DMS79 (cell line): ENCODE measurements around the gene CNNM2.
"Not testable (repeated sequence)": the region's sequence is repeated elsewhere in the genome, so short reads cannot be mapped to it uniquely, and the experiment has no call there.

Experiments used
- DNase-seq: peaks from one replicate; lab custom pipeline; 2025; lab: John Stamatoyannopoulos, UW

Gene CNNM2

DNA sequence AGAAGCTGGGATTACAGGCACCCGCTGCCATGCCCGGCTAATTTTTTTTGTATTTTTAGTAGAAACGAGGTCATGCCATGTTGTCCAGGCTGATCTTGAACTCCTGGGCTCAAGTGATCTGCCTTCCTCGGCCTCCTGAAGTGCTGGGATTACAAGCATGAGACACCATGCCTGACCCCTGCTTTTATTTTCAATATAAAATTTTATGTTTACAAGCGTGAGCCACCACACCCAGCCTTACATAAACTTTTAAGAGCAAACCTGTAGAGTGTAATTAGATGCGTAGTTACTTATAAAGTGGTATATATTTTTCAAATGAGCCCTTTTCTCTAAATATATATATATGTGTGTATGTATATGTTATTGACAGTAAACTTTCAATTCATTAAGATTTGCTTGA, 8.7 kb downstream of the CNNM2 start:
- no peak for DNase-seq

GRCh38 chr10:102927311-102928010, 9.4 kb downstream of the CNNM2 start:
- DNase-seq: no peak

- not testable (repeated sequence) for DNase-seq
These were observed 10.3 kb downstream of the CNNM2 start for GRCh38 chr10:102928442-102928841.

DNA sequence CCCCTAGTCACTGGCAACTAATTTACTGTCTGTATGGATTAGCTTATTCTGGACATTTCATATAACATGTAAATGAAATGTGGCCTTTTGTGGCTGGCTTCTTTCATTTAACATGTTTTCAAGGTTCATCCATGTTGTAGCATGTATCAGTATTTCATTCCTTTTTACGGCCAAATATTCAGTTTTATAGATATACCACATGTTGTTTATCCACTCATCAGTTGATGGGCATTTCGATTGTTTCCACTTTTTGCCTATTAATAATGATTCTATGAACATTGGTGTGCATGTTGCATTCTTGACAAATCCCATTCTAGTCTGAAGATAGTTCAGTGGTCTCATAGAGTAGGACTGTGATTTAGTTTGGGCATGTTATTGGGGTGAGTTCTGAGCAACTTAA, 12.6 kb downstream of the CNNM2 start:
- DNase-seq: no peak

DNA sequence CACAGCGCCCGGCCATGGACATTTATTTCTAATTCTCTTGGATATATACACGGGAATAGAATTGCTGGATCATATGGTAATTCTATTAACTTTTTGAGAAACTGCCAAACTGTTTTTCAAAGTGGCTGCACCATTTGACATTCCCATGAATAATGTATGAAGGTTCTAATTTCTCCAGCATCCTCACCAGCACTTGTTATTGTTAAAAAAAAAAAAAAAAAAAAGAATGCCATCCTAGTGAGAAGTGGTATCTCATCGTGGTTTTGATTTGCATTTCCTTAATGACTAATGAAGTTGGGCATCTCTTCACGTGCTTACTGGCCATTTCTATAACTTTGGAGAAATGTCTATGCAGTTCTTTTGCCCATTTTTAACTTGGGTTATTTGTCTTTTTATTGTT, 13.5 kb downstream of the CNNM2 start:
- DNase-seq: no peak

GRCh38 chr10:102935505-102935904, 17.4 kb downstream of the CNNM2 start:
- no peak for DNase-seq

DNA sequence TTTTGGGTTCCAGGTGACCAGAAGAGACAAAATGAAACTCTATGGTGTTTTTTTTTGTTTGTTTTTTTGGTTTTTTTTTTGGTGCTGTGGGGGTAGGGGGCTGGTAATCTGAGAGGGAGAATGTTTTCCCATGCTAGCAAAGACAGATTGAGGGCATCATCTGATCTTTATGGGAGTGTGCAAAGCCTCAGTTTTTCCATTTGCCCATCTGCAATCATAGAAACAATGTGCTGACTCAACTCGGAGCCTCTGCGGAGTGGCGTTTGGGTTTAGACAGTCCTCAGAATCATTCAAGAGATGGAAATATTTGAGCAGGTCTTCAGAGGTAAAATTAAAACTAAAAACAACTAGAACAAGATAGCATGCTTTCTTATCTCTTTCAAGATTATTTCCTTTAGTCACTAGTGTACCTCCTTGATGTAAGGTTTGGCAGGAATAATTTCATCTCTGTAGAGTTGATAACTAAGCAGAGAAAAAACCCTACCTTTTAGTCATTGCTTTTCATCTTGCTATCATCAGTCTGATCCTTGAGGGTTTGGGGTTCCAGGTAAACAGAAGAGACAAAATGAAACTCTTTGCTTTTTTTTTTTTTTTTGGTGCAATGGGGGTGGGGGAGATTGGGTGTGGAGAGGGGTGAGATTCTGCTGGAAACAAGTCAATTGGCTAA, 18.0 kb downstream of the CNNM2 start:
- DNase-seq: no peak

- no peak for DNase-seq
These were observed 23.3 kb downstream of the CNNM2 start for GRCh38 chr10:102941401-102941800.

DNA sequence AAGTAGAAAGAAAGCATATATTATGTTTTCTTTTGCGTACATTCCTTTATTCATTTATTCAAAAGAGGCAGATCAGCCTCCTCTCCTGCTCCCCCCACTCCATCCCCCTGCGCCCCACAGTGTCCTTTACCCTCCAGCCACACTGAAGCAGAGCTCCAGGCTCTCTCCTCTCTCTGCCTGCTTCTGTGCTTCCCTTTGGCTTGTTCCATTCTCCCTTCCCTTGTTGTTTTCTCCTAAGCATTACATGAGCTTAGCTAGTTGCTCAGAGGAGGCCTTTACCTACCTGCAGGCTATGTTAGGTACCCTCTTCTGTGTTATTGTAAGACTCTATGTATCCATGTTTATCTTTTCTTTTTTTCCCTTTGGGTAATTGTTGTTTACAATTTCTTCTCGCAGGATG, 27.4 kb downstream of the CNNM2 start:
- no peak for DNase-seq

DNA sequence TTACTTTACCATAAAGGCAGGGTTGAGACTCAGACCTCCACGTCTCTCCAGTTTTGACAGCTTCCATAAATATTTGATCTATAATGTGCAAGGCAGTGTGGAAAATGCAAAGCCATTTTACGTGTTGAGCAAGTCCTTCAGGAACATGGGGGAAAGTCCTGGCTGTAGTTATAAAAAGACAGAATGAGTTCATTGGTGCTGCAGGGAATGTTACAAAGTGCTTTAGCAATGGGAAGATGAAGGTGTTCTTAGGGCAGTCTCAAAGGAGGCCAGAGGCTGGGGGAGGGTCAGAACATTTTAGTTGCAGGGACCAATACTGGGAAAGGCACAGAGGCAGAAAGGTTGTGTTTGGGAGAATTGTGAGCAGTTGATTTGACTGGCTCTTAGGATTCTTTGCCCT, 27.9 kb downstream of the CNNM2 start:
- DNase-seq: no peak

DNA sequence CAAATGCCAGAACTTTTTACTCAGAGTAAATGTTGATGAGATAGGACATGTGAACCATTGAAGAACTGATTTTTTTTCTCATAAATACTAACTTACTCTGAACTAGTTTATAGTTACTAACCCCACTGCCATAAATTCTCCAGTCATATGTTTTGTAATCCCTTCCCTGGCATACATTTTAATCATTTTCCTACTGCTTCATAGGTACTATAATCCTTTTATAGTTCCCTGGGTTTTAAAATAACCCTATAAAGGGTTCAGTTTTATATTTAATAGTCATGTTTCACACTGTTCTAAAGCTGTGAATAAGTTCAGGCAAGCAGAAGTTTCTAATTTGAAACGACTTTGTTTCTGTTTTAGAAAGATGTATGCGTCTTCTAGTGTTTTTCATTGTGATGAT, 28.9 kb downstream of the CNNM2 start:
- no peak for DNase-seq

GRCh38 chr10:102948176-102948575, 30.1 kb downstream of the CNNM2 start:
- DNase-seq: no peak

GRCh38 chr10:102948786-102949185, 30.7 kb downstream of the CNNM2 start:
- DNase-seq: no peak

DNA sequence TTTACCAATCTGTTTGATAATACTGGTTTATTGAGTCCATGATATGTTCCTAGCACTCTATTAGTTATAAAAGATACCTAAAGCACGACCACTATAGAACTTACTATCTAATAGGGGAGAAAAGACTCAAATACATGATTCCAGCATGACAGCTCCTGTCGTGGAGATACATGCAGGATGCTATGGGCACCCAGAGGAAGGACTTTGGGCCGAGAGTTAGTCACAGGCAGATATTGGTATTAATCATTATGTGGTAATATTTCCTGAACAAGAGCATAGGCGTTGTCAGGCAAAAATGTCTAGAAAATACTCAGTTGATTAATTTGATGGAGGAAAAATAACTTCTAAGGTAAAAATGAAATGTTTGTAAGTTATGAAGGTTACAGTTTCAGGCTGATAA, 31.8 kb downstream of the CNNM2 start:
- no peak for DNase-seq

DNA sequence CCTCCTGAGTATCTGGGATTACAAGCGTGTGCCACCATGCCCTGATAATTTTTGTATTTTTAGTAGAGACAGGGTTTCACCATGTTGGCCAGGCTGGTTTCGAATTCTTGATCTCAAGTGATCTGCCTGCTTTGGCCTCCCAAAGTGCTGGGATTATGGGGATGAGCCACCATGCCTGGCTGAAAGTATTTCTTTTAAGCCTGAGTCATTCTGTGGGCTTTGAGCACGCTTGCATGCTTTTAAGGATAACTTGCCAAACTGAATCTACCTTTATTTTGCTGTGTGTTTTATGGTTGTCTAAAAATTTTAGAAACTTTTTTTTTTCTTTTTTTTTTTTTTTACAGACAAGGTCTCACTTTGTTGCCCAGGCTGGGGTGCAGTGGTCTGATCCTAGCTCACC, 33.2 kb downstream of the CNNM2 start:
- DNase-seq: no peak

DNA sequence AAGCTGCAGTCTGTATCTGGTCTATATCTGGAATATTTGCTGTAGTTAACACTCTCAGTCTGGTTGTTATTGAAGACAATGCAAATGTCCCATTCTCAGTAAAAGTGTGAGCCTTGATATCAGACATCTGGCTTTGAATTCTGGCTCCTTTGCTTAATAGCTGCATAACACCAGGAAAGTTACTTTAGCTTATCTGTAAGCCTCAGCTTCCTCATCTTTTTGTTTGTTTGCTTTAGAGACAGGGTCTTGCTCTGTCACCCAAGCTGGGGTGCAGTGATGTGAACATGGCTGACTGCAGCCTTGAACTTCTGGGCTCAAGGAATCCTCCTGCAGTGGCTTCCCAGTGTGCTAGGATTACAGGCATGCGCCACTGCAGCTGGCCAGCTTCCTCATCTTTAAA, 41.3 kb downstream of the CNNM2 start:
- no peak for DNase-seq

GRCh38 chr10:102960157-102960556, 42.1 kb downstream of the CNNM2 start:
- no peak for DNase-seq

- no peak for DNase-seq
These were observed 44.2 kb downstream of the CNNM2 start for GRCh38 chr10:102962267-102962666.

GRCh38 chr10:102962951-102963755, 45.1 kb downstream of the CNNM2 start:
- DNase-seq: no peak

- no peak for DNase-seq
These were observed 45.6 kb downstream of the CNNM2 start for GRCh38 chr10:102963756-102964025.

GRCh38 chr10:102964064-102964463, 46.0 kb downstream of the CNNM2 start:
- DNase-seq: not testable (repeated sequence)

GRCh38 chr10:102964713-102965112, 46.6 kb downstream of the CNNM2 start:
- no peak for DNase-seq

- DNase-seq: no peak
These were observed 47.3 kb downstream of the CNNM2 start for GRCh38 chr10:102965311-102965851.
